Measurements from ENCODE around the gene MORN4. TPM values are rescaled to one million over a fixed set of nuclear protein-coding genes. Genes with fewer than 3 reads are reported as not detected.
A peak's percentile ranks its signal among the peaks of the same experiment; 100 is the strongest.

The MORN4 gene
- total RNA-seq, 4 donors from 2014 or later, result 0.51 to 8.7 (median 2.1) TPM

- H3K4me1 ChIP-seq, result peaks cover 8% of the 10 kb centered on the region in 2 donors
- H3K27me3 ChIP-seq, result no peaks in the 10 kb centered on the region
- DNase-seq (no peak), ATAC-seq (no peak)
- in situ Hi-C loops (cut with MboI; ENCODE audit: low sequenced_read_pairs in 4 of 4) (no loop called here), intact Hi-C loops (cut with DNase I; ENCODE audit: low total_unique reads) (loop anchor here (10.0 kb wide), 1 partner anchor 211 kb away; the partner anchor contains the start of gene PGAM1)
- TF ChIP-seq POLR2A (IDR thresholded peaks at IDR 0.05) (no peak), CTCF (IDR thresholded peaks at IDR 0.05 in 4 of 5, conservative IDR thresholded peaks at IDR 0.05 in 1 of 5) (no peak)
- no peaks in the 10 kb centered on the region for H3K36me3 ChIP-seq
- no peaks in the 10 kb centered on the region for H3K9me3 ChIP-seq
- H3K27ac ChIP-seq, result no peak overlapping the region
- no peak overlapping the region for H3K4me3 ChIP-seq
Observed at GRCh38 chr10:97635577-97635976, 2.3 kb upstream of the MORN4 start.

GRCh38 chr10:97633921-97634320, 621 bp upstream of the MORN4 start:
- intact Hi-C loops (cut with DNase I; ENCODE audit: low total_unique reads), result loop anchor here (10.0 kb wide), 1 partner anchor 209 kb away; the partner anchor contains the start of gene PGAM1
- DNase-seq, result no peak
- H3K4me1 ChIP-seq, result peaks cover 8% of the 10 kb centered on the region in 2 donors
- no peaks in the 10 kb centered on the region for H3K36me3 ChIP-seq
- ATAC-seq, result peak in 1 of 2 donors; percentile 17
- TF ChIP-seq POLR2A (IDR thresholded peaks at IDR 0.05), result no peak
- peak in 2 of 5 experiments; percentile 18 to 21 for TF ChIP-seq CTCF (IDR thresholded peaks at IDR 0.05 in 4 of 5, conservative IDR thresholded peaks at IDR 0.05 in 1 of 5)
- no peaks in the 10 kb centered on the region for H3K27me3 ChIP-seq
- H3K9me3 ChIP-seq, result no peaks in the 10 kb centered on the region
- peak overlapping the region; percentile 69 to 76 (median 74) for H3K27ac ChIP-seq
- H3K4me3 ChIP-seq, result peak overlapping the region; percentile 65 to 94 (median 84)
- in situ Hi-C loops (cut with MboI; ENCODE audit: low sequenced_read_pairs in 4 of 4), result no loop called here

GRCh38 chr10:97631098-97631497, 2.2 kb downstream of the MORN4 start:
- no peak for ATAC-seq
- in situ Hi-C loops (cut with MboI; ENCODE audit: low sequenced_read_pairs in 4 of 4), result no loop called here
- intact Hi-C loops (cut with DNase I; ENCODE audit: low total_unique reads), result loop anchor here (10.0 kb wide), 1 partner anchor 206 kb away; the partner anchor contains the start of gene PGAM1
- DNase-seq, result no peak
- TF ChIP-seq CTCF (IDR thresholded peaks at IDR 0.05 in 4 of 5, conservative IDR thresholded peaks at IDR 0.05 in 1 of 5) (no peak), POLR2A (IDR thresholded peaks at IDR 0.05) (no peak)
- no peaks in the 10 kb centered on the region for H3K9me3 ChIP-seq
- H3K36me3 ChIP-seq, result no peaks in the 10 kb centered on the region
- no peaks in the 10 kb centered on the region for H3K27me3 ChIP-seq
- no peak overlapping the region for H3K27ac ChIP-seq
- H3K4me3 ChIP-seq, result no peak overlapping the region
- H3K4me1 ChIP-seq, result peaks cover 8% of the 10 kb centered on the region in 2 donors

- H3K36me3 ChIP-seq, result no peaks in the 10 kb centered on the region
- no peak overlapping the region for H3K4me3 ChIP-seq
- in situ Hi-C loops (cut with MboI; ENCODE audit: low sequenced_read_pairs in 4 of 4), result no loop called here
- intact Hi-C loops (cut with DNase I; ENCODE audit: low total_unique reads), result no loop called here
- no peak overlapping the region for H3K27ac ChIP-seq
- no peak for ATAC-seq
- H3K9me3 ChIP-seq, result no peaks in the 10 kb centered on the region
- peaks cover 8% of the 10 kb centered on the region in 2 donors for H3K4me1 ChIP-seq
- TF ChIP-seq POLR2A (IDR thresholded peaks at IDR 0.05), result no peak
- no peak for TF ChIP-seq CTCF (IDR thresholded peaks at IDR 0.05 in 4 of 5, conservative IDR thresholded peaks at IDR 0.05 in 1 of 5)
- H3K27me3 ChIP-seq, result no peaks in the 10 kb centered on the region
- DNase-seq, result no peak
Observed at GRCh38 chr10:97629289-97629688, 4.0 kb downstream of the MORN4 start.

GRCh38 chr10:97628228-97628627, 5.1 kb downstream of the MORN4 start:
- no peak for TF ChIP-seq CTCF (IDR thresholded peaks at IDR 0.05 in 4 of 5, conservative IDR thresholded peaks at IDR 0.05 in 1 of 5)
- Histone ChIP-seq H3K27ac (no peak overlapping the region), H3K36me3 (no peaks in the 10 kb centered on the region), H3K4me3 (no peak overlapping the region), H3K4me1 (peaks cover 5 to 8% of the 10 kb centered on the region in 2 donors), H3K9me3 (no peaks in the 10 kb centered on the region), H3K27me3 (no peaks in the 10 kb centered on the region)
- in situ Hi-C loops (cut with MboI; ENCODE audit: low sequenced_read_pairs in 4 of 4), result no loop called here
- intact Hi-C loops (cut with DNase I; ENCODE audit: low total_unique reads), result no loop called here
- ATAC-seq, result no peak
- no peak for DNase-seq
